HPDE6-E6E7 (cell line): ENCODE results near the gene SMIM8.

Experiments used
- DNase-seq: peaks from one replicate; pipeline ENCODE4 v3.0.0; 2011; ENCODE audit warnings: missing footprints; ENCODE audit errors: extremely low spot score

Gene SMIM8

GRCh38 chr6:87391334-87391733 lies 68.9 kb downstream of the SMIM8 start:
- DNase-seq: peak; percentile 34
